Kidney (tissue), 14 donors: ENCODE data around the gene LRP1. TPM values are rescaled to one million over a fixed set of nuclear protein-coding genes. Genes with fewer than 3 reads are reported as not detected.

Source experiments
- DNase-seq, 5 donors: peaks; one replicate each; pipeline ENCODE4 v3.0.0-alpha.2; 2013 to 2020
- FAIRE-seq: peaks from 2 replicates; lab custom pipeline; 2012; peaks lifted over from hg19 to GRCh38; lab: Jason Lieb, UNC
- H3K27ac ChIP-seq, 2 donors: one replicate each; pipeline ENCODE4 v1.7.0; 2013; ENCODE audit warnings: low read depth in 2 of 2, low read length in 2 of 2, inconsistent platforms in 1 of 2
- H3K27me3 ChIP-seq: one replicate; pipeline ENCODE4 v1.7.1; 2013; ENCODE audit warnings: low read length, inconsistent platforms; ENCODE audit not compliant: control insufficient read depth, insufficient read depth
- H3K36me3 ChIP-seq, 3 donors: one replicate each; pipeline versions ENCODE4 v1.7.0 to v1.7.1; 2013; ENCODE audit warnings: low read length in 3 of 3, control low read depth in 1 of 3, inconsistent platforms in 1 of 3; ENCODE audit not compliant: insufficient read depth in 3 of 3, control insufficient read depth in 2 of 3
- H3K4me1 ChIP-seq, 3 donors: one replicate each; pipeline versions ENCODE4 v1.7.0 to v1.7.1; 2013; ENCODE audit warnings: low read length in 3 of 3, inconsistent platforms in 1 of 3, low read depth in 1 of 3; ENCODE audit not compliant: control insufficient read depth in 2 of 3, insufficient read depth in 2 of 3
- H3K4me3 ChIP-seq, 3 donors: one replicate each; pipeline versions ENCODE4 v1.7.0 to v1.8.1; 2013; ENCODE audit warnings: low read length in 3 of 3, control low read depth in 1 of 3, inconsistent platforms in 1 of 3
- H3K9ac ChIP-seq, 3 donors: one replicate each; pipeline versions ENCODE4 v1.7.0 to v1.7.1; 2013; ENCODE audit warnings: low read length in 3 of 3, control low read depth in 1 of 3, inconsistent platforms in 1 of 3
- H3K9me3 ChIP-seq, 3 donors: one replicate each; pipeline versions ENCODE4 v1.7.0 to v1.7.1; 2013; ENCODE audit warnings: low read length in 3 of 3, control low read depth in 1 of 3, inconsistent platforms in 1 of 3; ENCODE audit not compliant: control insufficient read depth in 2 of 3, insufficient read depth in 1 of 3
- intact Hi-C: fragments of 100-400 bp; cut with DNase I; formaldehyde crosslinking; loops from one replicate; pipeline ENCODE4 v1.11.1; 2022
- polyA plus RNA-seq: library from polyadenylated mRNA; stranded (reverse); fragments of 350-450 nt; fragmentation: Illumina TruSeq; extraction: RNeasy Lipid Tissue Mini Kit (QIAGEN cat#74804); gene quantifications from one replicate; pipeline ENCODE4 v1.2.3, GENCODE V29; 2014; ENCODE audit warnings: low read depth, low replicate concordance; ENCODE audit not compliant: insufficient read depth
- total RNA-seq: library from RNA; stranded (reverse); fragmentation: NEBNext Ultra II Directional; extraction: Animal tissue kit (Norgen Biotek cat#: 25700); gene quantifications from one replicate; pipeline ENCODE4 v1.2.1, GENCODE V29; 2021
- TF ChIP-seq, protein P1 (sequence below): IDR thresholded peaks from 3 replicates; pipeline ENCODE4 v1.5.1; 2012; ENCODE audit warnings: mild to moderate bottlenecking, moderate library complexity, borderline replicate concordance; ENCODE audit not compliant: insufficient read depth; ENCODE audit errors: extremely low read depth
- donor health status: control.
- donor health status: control.
- donor health status: control.
- donor health status: control.
- donor health status: control.
- donor health status: DM: yes; HTN: yes; CAD: no.
- donor health status: Normal renal cell carcinoma (clear cell type).

The LRP1 gene
- total and polyA plus RNA-seq, 2 donors from 2014 or later, result 18.7 to 121 TPM

DNA sequence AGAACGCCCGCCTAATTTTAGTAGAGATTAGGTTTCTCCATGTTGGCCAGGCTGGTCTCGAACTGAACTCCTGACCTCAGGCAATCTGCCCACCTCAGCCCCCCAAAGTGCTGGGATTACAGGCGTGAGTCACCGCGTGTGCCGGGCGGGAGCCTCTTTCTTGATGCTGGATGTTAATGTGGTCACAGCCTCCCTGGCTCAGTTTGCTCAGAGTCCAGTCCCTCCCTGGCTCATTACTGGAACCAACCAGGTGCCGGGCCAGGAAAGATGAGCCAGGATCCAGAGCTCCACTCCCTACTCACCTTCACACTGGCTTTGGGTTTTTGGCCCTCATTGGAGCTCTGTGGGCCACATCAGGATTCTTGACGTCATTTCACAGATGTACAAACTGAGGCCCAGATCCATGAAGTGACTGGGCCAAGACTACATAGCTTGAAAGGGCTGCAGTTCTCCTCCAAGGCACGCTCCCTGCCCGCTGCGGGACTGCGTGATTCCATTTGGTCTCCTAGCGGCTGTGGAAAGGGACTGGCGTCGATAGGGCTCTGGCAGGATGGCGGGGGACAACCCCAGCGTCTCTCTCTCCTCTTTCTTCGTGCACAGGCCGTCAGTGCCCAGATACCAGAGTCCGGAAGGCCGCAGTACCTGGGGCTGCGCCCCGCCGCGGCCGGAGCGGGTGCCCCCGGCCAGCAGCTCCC is 96.1 kb downstream of the LRP1 start:
- Histone ChIP-seq H3K9me3 (no peaks in the 10 kb centered on the region), H3K9ac (no peak overlapping the region), H3K4me3 (no peak overlapping the region), H3K4me1 (peaks cover 2 to 4% (median 2%) of the 10 kb centered on the region in 3 donors), H3K27me3 (peaks cover 25% of the 10 kb centered on the region), H3K27ac (no peak overlapping the region), H3K36me3 (no peaks in the 10 kb centered on the region)
- no peak for DNase-seq
- TF ChIP-seq, protein P1, sequence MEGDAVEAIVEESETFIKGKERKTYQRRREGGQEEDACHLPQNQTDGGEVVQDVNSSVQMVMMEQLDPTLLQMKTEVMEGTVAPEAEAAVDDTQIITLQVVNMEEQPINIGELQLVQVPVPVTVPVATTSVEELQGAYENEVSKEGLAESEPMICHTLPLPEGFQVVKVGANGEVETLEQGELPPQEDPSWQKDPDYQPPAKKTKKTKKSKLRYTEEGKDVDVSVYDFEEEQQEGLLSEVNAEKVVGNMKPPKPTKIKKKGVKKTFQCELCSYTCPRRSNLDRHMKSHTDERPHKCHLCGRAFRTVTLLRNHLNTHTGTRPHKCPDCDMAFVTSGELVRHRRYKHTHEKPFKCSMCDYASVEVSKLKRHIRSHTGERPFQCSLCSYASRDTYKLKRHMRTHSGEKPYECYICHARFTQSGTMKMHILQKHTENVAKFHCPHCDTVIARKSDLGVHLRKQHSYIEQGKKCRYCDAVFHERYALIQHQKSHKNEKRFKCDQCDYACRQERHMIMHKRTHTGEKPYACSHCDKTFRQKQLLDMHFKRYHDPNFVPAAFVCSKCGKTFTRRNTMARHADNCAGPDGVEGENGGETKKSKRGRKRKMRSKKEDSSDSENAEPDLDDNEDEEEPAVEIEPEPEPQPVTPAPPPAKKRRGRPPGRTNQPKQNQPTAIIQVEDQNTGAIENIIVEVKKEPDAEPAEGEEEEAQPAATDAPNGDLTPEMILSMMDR, result no peak
- FAIRE-seq, result no peak
- intact Hi-C loops, result no loop called here

DNA sequence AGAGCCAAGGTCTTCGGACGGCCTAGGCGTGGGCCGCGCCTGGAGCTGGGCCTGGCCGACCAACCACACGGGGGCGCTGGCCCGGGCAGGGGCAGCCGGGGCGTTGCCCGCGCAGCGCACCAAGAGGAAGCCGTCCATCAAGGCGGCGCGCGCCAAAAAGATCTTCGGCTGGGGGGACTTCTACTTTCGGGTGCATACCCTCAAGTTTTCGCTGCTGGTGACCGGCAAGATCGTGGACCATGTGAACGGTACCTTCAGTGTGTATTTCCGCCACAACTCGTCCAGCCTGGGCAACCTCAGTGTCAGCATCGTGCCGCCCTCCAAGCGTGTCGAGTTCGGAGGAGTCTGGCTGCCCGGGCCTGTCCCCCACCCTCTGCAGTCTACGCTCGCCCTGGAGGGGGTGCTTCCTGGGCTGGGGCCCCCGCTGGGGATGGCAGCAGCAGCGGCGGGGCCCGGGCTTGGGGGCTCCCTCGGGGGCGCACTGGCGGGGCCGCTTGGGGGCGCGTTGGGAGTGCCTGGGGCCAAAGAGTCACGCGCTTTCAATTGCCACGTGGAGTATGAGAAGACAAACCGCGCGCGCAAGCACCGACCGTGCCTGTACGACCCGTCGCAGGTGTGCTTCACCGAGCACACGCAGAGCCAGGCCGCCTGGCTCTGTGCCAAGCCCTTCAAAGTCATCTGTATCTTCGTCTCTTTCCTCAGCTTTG is 96.8 kb downstream of the LRP1 start:
- Histone ChIP-seq H3K9me3 (no peaks in the 10 kb centered on the region), H3K27me3 (peaks cover 22% of the 10 kb centered on the region), H3K27ac (no peak overlapping the region), H3K36me3 (no peaks in the 10 kb centered on the region), H3K4me1 (peaks cover 2 to 4% (median 3%) of the 10 kb centered on the region in 3 donors), H3K4me3 (no peak overlapping the region), H3K9ac (no peak overlapping the region)
- intact Hi-C loops, result no loop called here
- no peak for FAIRE-seq
- TF ChIP-seq, protein P1, result peak; percentile 45
- DNase-seq, result peak in 3 of 5 donors; percentile 58 to 75 (median 63)

DNA sequence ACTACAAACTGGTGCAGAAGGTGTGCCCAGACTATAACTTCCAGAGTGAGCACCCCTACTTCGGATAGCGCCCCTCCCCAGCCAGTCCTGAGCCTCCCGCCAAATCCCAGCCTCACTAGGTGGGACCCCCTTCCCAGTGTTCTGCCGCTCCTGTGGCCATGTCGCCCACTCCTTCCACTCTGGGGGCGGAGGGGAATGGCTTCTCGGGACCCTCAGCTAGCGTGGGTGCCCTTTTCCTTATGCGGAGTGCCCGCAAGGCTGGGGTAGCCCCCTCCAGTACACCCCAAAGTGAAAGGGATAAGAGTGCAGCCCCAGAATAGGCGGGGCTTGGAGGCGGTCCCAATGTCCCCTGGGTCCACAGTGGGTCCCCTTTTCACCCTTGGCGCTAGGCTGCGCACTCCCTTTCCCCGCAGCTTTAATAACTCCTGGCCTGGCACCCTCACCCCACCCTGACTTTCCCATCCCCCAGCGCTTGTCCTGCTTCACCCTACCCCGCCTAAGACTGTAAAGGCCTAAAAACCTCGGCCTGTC is 97.5 kb downstream of the LRP1 start:
- DNase-seq (peak in 1 of 5 donors; percentile 59), FAIRE-seq (no peak)
- H3K9ac ChIP-seq, result no peak overlapping the region
- H3K27ac ChIP-seq, result no peak overlapping the region
- TF ChIP-seq, protein P1, result no peak
- peaks cover 19% of the 10 kb centered on the region for H3K27me3 ChIP-seq
- H3K9me3 ChIP-seq, result no peaks in the 10 kb centered on the region
- H3K4me3 ChIP-seq, result no peak overlapping the region
- intact Hi-C loops, result no loop called here
- peaks cover 2 to 9% (median 6%) of the 10 kb centered on the region in 3 donors for H3K4me1 ChIP-seq
- no peaks in the 10 kb centered on the region for H3K36me3 ChIP-seq
